Prostate gland (tissue), 2 donors: ENCODE results near the gene SRSF7. TPM values are rescaled to one million over a fixed set of nuclear protein-coding genes. Genes with fewer than 3 reads are reported as not detected.
"Not testable (repeated sequence)": the region's sequence is repeated elsewhere in the genome, so short reads cannot be mapped to it uniquely, and the experiment has no call there.

Experiments
- DNase-seq: peaks from one replicate; pipeline ENCODE4 v3.0.0-alpha.2; 2019; ENCODE audit warnings: low spot score
- H3K27ac ChIP-seq, 2 donors: fragments of 200-600 bp; sonication (generic); 2 replicates each; pipeline ENCODE4 v1.5.1; 2017 to 2019
- H3K27me3 ChIP-seq: fragments of 200-600 bp; sonication (generic); replicated peaks from 2 replicates; pipeline ENCODE4 v1.5.1; 2019; ENCODE audit not compliant: insufficient read depth
- H3K36me3 ChIP-seq, 2 donors: fragments of 200-600 bp; sonication (generic); 1 replicate in 1 of 2; 2 replicates in 1 of 2; pipeline versions ENCODE4 v1.5.1 to v1.8.1; 2017 to 2019
- H3K4me1 ChIP-seq: fragments of 200-600 bp; sonication (generic); replicated peaks from 2 replicates; pipeline ENCODE4 v1.5.1; 2019
- H3K4me3 ChIP-seq, 2 donors: fragments of 200-600 bp; sonication (generic); 2 replicates each; pipeline ENCODE4 v1.5.1; 2017 to 2019
- H3K9me3 ChIP-seq: fragments of 200-600 bp; sonication (generic); 2 replicates; pipeline ENCODE4 v1.5.1; 2017
- POLR2A ChIP-seq: fragments of 450-650 bp; IDR thresholded peaks from one replicate; pipeline ENCODE4 v1.6.1; 2016; ENCODE audit warnings: antibody characterized with exemption, mild to moderate bottlenecking
- POLR2AphosphoS5 ChIP-seq: sonication (generic); formaldehyde crosslinking; IDR thresholded peaks from one replicate; pipeline ENCODE4 v1.6.1; 2017; ENCODE audit warnings: antibody characterized with exemption
- WGBS: methylation state at CpG from one replicate; pipeline ENCODE4 v1.1.5; 2018; 5-methylcytosine and 5-hydroxymethylcytosine counted together
- intact Hi-C: fragments of 100-400 bp; cut with DNase I; formaldehyde crosslinking; loops from one replicate; pipeline ENCODE4 v1.14.2; 2022
- total RNA-seq, 2 donors: library from RNA; depleted of rRNA; stranded (reverse); fragments of >200 nt; gene quantifications; one replicate each; pipeline ENCODE4 v1.1.0, GENCODE V29; 2016
- TF ChIP-seq, protein P1 (sequence below), 4 experiments: fragments of 200-600 bp in 2 of 4; fragments of 450-650 bp in 2 of 4; sonication (generic) in 2 of 4; IDR thresholded peaks; 1 replicate in 3 of 4; 2 replicates in 1 of 4; pipeline ENCODE4 v1.5.1; 2016 to 2019; ENCODE audit warnings: antibody characterized with exemption in 4 of 4, mild to moderate bottlenecking in 2 of 4, moderate library complexity in 2 of 4

SRSF7 gene
- 10 to 100 TPM; 73.2 to 84.4 TPM for total RNA-seq

DNA sequence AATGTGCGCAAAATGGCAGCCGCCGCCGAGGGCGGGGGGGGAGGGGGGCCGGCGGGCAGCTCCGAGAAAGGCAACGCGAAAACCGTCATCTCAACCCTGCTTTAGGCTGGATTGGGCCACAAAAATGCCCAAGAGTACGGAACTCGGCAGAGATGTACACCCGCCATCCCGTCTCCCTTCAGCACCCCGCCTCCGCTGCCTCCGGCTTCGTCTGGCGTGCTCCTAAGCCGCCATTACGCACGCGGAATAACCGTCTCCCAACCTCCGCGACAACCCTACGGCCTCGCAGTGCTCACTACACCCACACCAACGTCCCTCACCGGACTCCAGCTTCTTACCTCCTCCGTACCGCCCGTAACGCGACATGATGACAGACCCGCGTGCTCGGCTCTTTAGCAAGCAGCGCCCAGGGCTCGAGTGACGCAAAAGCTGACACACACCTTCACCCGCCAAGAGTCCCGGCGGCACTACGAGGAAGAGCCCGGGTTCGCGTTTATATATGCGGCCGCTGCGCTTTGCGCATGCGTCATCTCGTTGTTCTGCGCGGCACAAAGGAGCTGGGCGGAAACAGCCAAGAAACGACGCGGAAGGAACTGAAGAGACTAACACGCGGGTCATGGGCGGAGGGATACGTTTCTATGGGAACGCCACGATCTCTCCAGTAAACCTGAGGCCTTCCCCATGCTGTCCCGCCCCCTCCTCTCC is at the start of gene SRSF7:
Gene SRSF7, minus strand, starts transcription at position 471 of the 705 bp plus-strand sequence. Its CDS starts 105 bp downstream, at position 366.
- peak; percentile 97 for DNase-seq
- Histone ChIP-seq H3K4me1 (peaks cover 2% of the 10 kb centered on the region), H3K27me3 (no peaks in the 10 kb centered on the region), H3K36me3 (no peaks in the 10 kb centered on the region), H3K9me3 (no peaks in the 10 kb centered on the region), H3K4me3 (peak within 1 kb of the TSS; percentile 83 to 84), H3K27ac (peak within 1 kb of the TSS; percentile 98 to 99)
- under 1% methylated on average over 68 of the region's 68 CpGs for WGBS
- TF ChIP-seq POLR2A (peak; percentile 100), POLR2AphosphoS5 (peak; percentile 99)
- TF ChIP-seq, protein P1, sequence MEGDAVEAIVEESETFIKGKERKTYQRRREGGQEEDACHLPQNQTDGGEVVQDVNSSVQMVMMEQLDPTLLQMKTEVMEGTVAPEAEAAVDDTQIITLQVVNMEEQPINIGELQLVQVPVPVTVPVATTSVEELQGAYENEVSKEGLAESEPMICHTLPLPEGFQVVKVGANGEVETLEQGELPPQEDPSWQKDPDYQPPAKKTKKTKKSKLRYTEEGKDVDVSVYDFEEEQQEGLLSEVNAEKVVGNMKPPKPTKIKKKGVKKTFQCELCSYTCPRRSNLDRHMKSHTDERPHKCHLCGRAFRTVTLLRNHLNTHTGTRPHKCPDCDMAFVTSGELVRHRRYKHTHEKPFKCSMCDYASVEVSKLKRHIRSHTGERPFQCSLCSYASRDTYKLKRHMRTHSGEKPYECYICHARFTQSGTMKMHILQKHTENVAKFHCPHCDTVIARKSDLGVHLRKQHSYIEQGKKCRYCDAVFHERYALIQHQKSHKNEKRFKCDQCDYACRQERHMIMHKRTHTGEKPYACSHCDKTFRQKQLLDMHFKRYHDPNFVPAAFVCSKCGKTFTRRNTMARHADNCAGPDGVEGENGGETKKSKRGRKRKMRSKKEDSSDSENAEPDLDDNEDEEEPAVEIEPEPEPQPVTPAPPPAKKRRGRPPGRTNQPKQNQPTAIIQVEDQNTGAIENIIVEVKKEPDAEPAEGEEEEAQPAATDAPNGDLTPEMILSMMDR (IDR thresholded peaks at IDR 0.05) = peak in 2 of 4 experiments; percentile 19 to 29
- intact Hi-C loops = no loop called here

DNA sequence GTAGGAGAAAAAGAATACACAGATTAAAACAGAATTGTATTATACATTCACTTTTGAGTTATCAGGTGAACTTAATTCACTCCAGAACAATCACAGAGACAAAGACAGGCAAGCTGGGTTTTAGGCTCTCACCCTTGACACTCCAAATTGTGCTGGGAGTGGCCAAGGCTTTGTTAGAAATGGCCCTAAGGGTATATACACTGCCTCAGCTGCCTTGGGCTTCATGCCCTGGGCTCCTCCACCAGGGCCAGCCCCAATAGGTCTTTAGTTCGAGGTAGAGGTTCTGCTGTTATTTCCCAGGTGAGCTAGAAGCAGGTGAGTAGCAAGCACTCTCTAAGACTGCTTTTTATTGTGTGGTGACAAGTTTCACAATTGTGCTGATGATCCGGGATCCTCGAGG is 46.8 kb upstream of the SRSF7 start:
- Histone ChIP-seq H3K4me1 (no peaks in the 10 kb centered on the region), H3K36me3 (no peaks in the 10 kb centered on the region), H3K4me3 (no peak overlapping the region), H3K27ac (no peak overlapping the region), H3K27me3 (no peaks in the 10 kb centered on the region), H3K9me3 (no peaks in the 10 kb centered on the region)
- DNase-seq = no peak
- no peak for TF ChIP-seq POLR2AphosphoS5
- intact Hi-C loops = no loop called here
- WGBS = 92% methylated on average over 3 of the region's 3 CpGs

DNA sequence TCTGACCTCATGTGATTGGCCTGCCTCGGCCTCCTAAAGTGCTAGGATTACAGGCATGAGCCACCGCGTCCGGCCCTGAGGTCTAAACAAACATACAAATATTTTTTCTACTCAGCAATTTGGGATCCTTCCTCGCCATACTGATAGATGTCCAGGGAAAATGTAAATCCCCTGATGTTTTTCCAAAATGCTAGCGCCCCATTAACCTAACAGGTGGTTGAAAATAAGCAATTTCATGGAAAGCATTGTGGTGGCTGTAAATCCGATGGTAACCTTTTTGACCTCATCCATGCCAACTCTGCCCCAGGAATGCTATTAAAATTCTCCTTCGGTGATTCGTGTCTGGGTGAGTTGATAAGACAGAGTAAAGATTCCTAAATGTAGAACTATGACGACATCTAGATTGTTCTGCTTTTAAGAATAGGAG is 46.1 kb upstream of the SRSF7 start:
- Histone ChIP-seq H3K36me3 (no peaks in the 10 kb centered on the region), H3K27me3 (no peaks in the 10 kb centered on the region), H3K4me3 (no peak overlapping the region), H3K27ac (no peak overlapping the region), H3K4me1 (no peaks in the 10 kb centered on the region), H3K9me3 (no peaks in the 10 kb centered on the region)
- WGBS = 73% methylated on average over 10 of the region's 10 CpGs
- DNase-seq = no peak
- intact Hi-C loops = no loop called here
- no peak for TF ChIP-seq POLR2AphosphoS5
- no peak for TF ChIP-seq POLR2A
- TF ChIP-seq, protein P1 (IDR thresholded peaks at IDR 0.05) = no peak

DNA sequence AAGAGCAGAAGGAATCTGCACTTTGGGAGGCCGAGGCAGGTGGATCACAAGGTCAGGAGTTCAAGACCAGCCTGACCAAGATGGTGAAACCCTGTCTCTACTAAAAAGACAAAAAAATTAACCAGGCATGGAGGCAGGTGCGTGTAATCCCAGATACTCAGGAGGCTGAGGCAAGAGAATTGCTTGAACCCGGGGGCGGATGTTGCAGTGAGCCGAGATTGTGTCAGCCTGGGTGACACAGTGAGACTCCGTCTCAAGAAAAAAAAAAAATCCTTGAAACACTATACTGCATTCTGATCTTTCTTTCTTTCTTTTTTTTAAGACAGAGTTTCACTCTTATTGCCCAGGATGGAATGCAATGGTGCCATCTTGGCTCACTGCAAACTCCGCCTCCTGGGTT is 43.9 kb upstream of the SRSF7 start:
- H3K9me3 ChIP-seq, H3K4me1 ChIP-seq, H3K27me3 ChIP-seq, H3K27ac ChIP-seq, H3K4me3 ChIP-seq, intact Hi-C loops, H3K36me3 ChIP-seq, DNase-seq: not testable (repeated sequence)
- whole genome bisulfite sequencing = 96% methylated on average over 7 of the region's 7 CpGs

DNA sequence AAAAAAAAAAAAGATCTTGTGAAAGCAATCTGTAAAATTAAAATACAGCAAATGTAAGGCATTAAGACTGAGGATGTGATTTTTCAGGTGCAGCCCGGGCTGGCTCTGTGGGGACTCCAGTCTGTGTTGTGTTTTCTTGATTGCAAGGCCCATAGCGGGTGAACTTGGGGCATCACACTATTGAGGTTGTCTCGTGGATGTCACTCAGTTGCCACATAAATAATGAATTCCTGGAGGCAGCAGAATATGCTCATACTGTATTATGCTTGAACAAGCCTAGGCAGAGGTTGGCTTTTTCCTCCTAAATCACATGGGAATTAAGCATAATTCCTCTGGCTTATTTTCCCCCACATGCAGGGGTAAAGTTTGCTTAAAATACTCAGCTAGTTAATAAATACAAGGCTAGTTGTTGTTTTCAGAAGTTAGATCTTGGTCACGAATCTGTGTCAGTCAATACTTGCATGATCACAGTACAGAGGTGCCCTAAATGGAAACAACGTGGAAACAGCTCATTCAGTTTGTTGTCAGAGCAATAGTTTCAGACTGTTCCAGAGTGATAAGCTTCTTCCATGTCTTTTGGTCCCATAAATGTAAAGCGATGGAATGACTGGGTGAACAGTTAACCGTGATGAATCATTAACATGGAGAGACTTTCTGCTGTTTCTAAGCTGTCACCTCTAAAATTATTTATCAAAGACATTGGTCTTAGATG is 43.2 kb upstream of the SRSF7 start:
- no peaks in the 10 kb centered on the region for H3K4me1 ChIP-seq
- intact Hi-C loops = no loop called here
- 72% methylated on average over 7 of the region's 7 CpGs for WGBS
- H3K27ac ChIP-seq = no peak overlapping the region
- TF ChIP-seq, protein P1 (IDR thresholded peaks at IDR 0.05) = no peak
- TF ChIP-seq POLR2AphosphoS5 (no peak), POLR2A (no peak)
- H3K27me3 ChIP-seq = no peaks in the 10 kb centered on the region
- H3K36me3 ChIP-seq = no peaks in the 10 kb centered on the region
- no peak for DNase-seq
- H3K9me3 ChIP-seq = no peaks in the 10 kb centered on the region
- no peak overlapping the region for H3K4me3 ChIP-seq
